BJ (cell line): Measurements from ENCODE around the gene TAF5. TPM values are rescaled to one million over a fixed set of nuclear protein-coding genes. Genes with fewer than 3 reads are reported as not detected.
"Not testable (repeated sequence)": the region's sequence is repeated elsewhere in the genome, so short reads cannot be mapped to it uniquely, and the experiment has no call there.

Source experiments
- CTCF ChIA-PET: fragments of 350-600 bp; formaldehyde crosslinking; extraction: SDS; loops from one replicate; lab custom pipeline; 2021; ENCODE audit warnings: antibody characterized with exemption, inconsistent platforms; lab: Yijun Ruan, JAX
- POLR2A ChIA-PET: fragments of 300-600 bp; sonication (Branson Sonifier 250); formaldehyde crosslinking; extraction: SDS; loops from one replicate; lab custom pipeline; 2021; ENCODE audit warnings: antibody characterized with exemption; lab: Charles Lee
- DNase-seq: peaks from one replicate; pipeline ENCODE4 v3.0.0-alpha.2; 2011; ENCODE audit warnings: low read depth
- H3K27me3 ChIP-seq: 2 replicates; pipeline ENCODE4 v1.6.0; 2011; ENCODE audit warnings: low read length; ENCODE audit not compliant: control insufficient read depth, insufficient read depth
- H3K36me3 ChIP-seq: 2 replicates; pipeline ENCODE4 v1.5.1; 2011; ENCODE audit warnings: low read length; ENCODE audit not compliant: control insufficient read depth, insufficient read depth
- H3K4me3 ChIP-seq: 2 replicates; pipeline ENCODE4 v1.5.1; 2011; ENCODE audit warnings: low read depth, mild to moderate bottlenecking, control low read depth, low read length
- polyA plus RNA-seq: library from polyadenylated mRNA; depleted of rRNA; stranded (reverse); fragments of >200 nt; gene quantifications from 2 replicates; pipeline ENCODE4 v1.2.3, GENCODE V29; 2011
- TF ChIP-seq, protein P1 (sequence below): IDR thresholded peaks from 2 replicates; pipeline ENCODE4 v1.5.1; 2011; ENCODE audit warnings: low read depth, mild to moderate bottlenecking, control low read depth, inconsistent platforms, low read length, moderate library complexity; ENCODE audit not compliant: insufficient read depth

Gene TAF5
- polyA plus RNA-seq, 1 experiment, result 1.5 TPM

DNA sequence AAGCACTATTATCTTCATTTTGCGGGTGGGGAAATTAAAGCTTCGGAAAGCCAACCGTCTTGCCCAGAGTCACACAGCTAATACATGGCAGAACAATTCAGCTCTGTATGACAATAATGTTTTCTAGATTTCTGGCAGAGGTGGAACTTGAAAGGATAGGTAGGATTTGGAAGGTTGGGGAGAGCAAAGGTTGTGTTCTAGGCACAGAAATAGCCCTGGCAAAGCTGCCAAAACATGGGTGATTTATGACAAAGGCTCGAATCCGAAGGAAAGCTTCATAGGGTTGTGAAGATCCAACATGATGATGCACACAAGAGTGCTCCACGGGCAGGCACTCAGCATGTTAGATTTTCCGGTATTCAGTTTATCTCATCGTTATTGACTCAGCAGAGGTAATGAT lies 47.8 kb downstream of the TAF5 start:
- Histone ChIP-seq H3K27me3 (no peaks in the 10 kb centered on the region), H3K36me3 (peaks cover 48% of the 10 kb centered on the region), H3K4me3 (no peak overlapping the region)
- TF ChIP-seq, protein P1, sequence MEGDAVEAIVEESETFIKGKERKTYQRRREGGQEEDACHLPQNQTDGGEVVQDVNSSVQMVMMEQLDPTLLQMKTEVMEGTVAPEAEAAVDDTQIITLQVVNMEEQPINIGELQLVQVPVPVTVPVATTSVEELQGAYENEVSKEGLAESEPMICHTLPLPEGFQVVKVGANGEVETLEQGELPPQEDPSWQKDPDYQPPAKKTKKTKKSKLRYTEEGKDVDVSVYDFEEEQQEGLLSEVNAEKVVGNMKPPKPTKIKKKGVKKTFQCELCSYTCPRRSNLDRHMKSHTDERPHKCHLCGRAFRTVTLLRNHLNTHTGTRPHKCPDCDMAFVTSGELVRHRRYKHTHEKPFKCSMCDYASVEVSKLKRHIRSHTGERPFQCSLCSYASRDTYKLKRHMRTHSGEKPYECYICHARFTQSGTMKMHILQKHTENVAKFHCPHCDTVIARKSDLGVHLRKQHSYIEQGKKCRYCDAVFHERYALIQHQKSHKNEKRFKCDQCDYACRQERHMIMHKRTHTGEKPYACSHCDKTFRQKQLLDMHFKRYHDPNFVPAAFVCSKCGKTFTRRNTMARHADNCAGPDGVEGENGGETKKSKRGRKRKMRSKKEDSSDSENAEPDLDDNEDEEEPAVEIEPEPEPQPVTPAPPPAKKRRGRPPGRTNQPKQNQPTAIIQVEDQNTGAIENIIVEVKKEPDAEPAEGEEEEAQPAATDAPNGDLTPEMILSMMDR, result no peak
- CTCF ChIA-PET, result interaction anchor here (0.8 to 8.6 kb wide), 10 partner anchors 9 to 270 kb away, joined by 3 to 93 read pairs (median 7); no protein-coding TSS in a partner anchor
- POLR2A ChIA-PET, result no interaction called here
- no peak for DNase-seq

- Histone ChIP-seq H3K27me3 (no peaks in the 10 kb centered on the region), H3K4me3 (no peak overlapping the region), H3K36me3 (peaks cover 50% of the 10 kb centered on the region)
- DNase-seq, result peak; percentile 14
- POLR2A ChIA-PET, result no interaction called here
- TF ChIP-seq, protein P1, result peak; percentile 55
- CTCF ChIA-PET, result interaction anchor here (0.6 to 8.6 kb wide), 17 partner anchors 9 to 269 kb away, joined by 3 to 93 read pairs (median 4); no protein-coding TSS in a partner anchor
Measured at GRCh38 chr10:103416436-103417147, 48.8 kb downstream of the TAF5 start.

DNA sequence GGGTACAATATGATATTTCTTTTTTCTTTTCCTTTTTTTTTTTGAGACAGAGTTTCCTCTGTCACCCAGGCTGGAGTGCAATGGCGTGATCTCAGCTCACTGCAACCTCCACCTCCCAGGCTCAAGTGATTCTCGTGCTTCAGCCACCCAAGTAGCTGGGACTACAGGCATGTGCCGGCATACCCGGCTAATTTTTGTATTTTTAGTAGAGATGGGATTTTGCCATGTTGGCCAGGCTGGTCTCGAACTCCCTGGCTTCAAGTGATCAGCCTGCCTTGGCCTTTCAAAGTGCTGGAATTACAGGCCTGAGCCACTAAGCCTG lies 49.3 kb downstream of the TAF5 start:
- POLR2A ChIA-PET, result not testable (repeated sequence)
- H3K36me3 ChIP-seq, result peaks cover 50% of the 10 kb centered on the region
- CTCF ChIA-PET, result interaction anchor here (0.9 to 8.6 kb wide), 13 partner anchors 9 to 125 kb away, joined by 3 to 93 read pairs (median 4); partner anchors contain the start of gene CALHM2

GRCh38 chr10:103417601-103418000 lies 49.8 kb downstream of the TAF5 start:
- CTCF ChIA-PET, result interaction anchor here (0.6 to 8.6 kb wide), 10 partner anchors 13 to 177 kb away, joined by 3 to 93 read pairs (median 4); partner anchors contain the start of gene CALHM2
- no peaks in the 10 kb centered on the region for H3K27me3 ChIP-seq
- peaks cover 50% of the 10 kb centered on the region for H3K36me3 ChIP-seq
- H3K4me3 ChIP-seq, result no peak overlapping the region
- no peak for DNase-seq
- POLR2A ChIA-PET, result no interaction called here
- TF ChIP-seq, protein P1, result no peak

More for the DNA sequence above, 49.3 kb downstream of the TAF5 start:
- not testable (repeated sequence) for H3K27me3 ChIP-seq, DNase-seq, H3K4me3 ChIP-seq

- TF ChIP-seq, protein P1, result no peak
- DNase-seq, result no peak
- no peak overlapping the region for H3K4me3 ChIP-seq
- POLR2A ChIA-PET, result no interaction called here
- CTCF ChIA-PET, result interaction anchor here (0.9 to 8.6 kb wide), 4 partner anchors 15 to 66 kb away, joined by 3 to 93 read pairs (median 3); no protein-coding TSS in a partner anchor
- H3K36me3 ChIP-seq, result peaks cover 47% of the 10 kb centered on the region
- no peaks in the 10 kb centered on the region for H3K27me3 ChIP-seq
Measured at GRCh38 chr10:103419101-103419500, 51.3 kb downstream of the TAF5 start.
